ENCODE results near the gene GATB.

Gene GATB

DNA sequence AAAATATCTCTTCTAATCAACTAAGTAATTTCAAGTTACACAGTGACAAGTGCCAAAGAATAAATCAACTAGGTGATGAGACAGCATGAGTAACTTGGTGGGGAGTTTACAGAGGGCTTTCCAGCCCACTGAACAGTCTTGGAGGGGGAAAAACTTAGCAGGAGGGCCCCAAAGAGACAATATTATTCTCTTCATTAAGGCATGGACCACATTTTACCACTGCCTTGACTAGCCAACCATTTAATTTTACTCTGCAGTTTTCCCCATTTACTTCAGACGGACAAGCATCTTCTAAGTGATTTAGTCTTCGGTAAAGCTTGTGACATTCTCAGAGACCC lies 25.3 kb upstream of the GATB start:
- no peak overlapping the region for H3K27ac ChIP-seq
- TF ChIP-seq, protein P1, sequence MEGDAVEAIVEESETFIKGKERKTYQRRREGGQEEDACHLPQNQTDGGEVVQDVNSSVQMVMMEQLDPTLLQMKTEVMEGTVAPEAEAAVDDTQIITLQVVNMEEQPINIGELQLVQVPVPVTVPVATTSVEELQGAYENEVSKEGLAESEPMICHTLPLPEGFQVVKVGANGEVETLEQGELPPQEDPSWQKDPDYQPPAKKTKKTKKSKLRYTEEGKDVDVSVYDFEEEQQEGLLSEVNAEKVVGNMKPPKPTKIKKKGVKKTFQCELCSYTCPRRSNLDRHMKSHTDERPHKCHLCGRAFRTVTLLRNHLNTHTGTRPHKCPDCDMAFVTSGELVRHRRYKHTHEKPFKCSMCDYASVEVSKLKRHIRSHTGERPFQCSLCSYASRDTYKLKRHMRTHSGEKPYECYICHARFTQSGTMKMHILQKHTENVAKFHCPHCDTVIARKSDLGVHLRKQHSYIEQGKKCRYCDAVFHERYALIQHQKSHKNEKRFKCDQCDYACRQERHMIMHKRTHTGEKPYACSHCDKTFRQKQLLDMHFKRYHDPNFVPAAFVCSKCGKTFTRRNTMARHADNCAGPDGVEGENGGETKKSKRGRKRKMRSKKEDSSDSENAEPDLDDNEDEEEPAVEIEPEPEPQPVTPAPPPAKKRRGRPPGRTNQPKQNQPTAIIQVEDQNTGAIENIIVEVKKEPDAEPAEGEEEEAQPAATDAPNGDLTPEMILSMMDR (conservative IDR thresholded peaks at IDR 0.05) = no peak
- no peak for TF ChIP-seq ZFX (IDR thresholded peaks at IDR 0.05)

DNA sequence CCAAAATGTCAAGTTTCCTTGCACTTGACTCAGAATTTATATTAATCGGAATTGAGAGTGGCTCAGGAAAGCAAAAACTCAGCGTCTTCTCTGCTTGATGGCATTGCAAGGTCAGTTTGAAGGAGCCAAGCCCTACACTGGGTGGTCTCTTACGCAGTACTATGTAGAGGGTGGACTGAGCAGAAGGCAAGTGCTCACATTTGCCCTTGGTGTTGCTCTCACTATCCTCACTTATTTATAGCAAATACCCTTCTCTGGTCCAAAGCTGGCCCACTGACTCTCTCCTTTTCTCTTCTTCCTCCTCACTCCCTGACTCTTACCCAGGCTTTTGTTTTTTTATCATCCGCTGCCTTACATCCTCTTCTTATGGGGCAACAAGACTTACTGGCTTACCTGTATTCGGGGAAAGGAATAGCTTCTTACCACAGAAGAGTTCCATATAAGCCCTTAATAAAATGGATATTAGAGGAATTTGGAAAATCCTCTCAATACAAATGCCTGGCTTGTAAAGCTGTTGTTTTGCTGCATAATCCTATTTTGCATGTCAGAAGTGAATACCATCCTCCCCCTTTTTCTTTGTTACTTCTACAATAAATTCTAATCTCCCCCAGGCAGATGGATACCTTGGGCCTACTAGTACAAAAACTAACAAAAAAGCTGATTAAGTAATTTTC lies 24.8 kb upstream of the GATB start:
- H3K27ac ChIP-seq = no peak overlapping the region
- no peak for TF ChIP-seq ZFX (IDR thresholded peaks at IDR 0.05)
- TF ChIP-seq, protein P1 (conservative IDR thresholded peaks at IDR 0.05) = no peak

DNA sequence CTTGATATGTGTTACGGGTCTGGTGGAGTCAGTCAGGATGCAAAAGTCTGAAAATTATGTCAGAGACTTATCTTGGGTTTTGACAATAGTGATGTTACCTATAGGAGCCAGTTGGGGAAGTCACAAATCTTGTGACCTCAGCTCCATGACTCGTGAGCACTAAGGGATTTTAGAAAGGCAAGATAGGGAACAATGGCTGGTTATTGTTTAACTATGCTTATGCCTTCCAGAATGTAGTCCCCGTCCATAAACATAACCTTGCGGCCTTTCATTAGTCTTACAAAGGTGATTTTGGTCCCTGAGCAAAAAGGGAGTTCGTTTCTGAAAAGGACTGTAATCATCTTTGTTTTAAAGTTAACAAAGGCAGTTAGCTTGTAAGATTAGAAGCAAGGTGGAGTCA lies 23.9 kb upstream of the GATB start:
- H3K27ac ChIP-seq = no peak overlapping the region
- TF ChIP-seq, protein P1 (conservative IDR thresholded peaks at IDR 0.05) = no peak
- TF ChIP-seq ZFX (IDR thresholded peaks at IDR 0.05) = no peak

DNA sequence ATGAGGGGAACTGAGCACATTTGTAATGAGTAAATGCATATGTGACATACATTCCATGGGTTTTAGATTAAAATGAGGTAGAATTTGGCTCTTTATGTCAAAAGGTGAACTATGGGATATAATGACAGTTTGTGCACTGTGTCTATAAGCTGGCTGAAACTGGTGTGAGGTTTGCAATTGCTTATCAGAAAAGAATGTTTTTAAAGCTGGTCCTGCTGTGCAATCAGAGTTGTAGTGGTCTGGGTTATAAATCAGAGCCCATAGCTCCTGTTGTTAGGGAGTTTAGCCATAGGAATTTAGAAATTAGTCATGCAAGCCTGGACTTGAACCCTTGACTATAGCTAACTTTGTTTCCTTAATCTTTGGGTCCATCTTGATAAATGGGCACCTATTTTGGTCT lies 23.1 kb upstream of the GATB start:
- TF ChIP-seq, protein P1 (conservative IDR thresholded peaks at IDR 0.05) = no peak
- no peak for TF ChIP-seq ZFX (IDR thresholded peaks at IDR 0.05)
- no peak overlapping the region for H3K27ac ChIP-seq

DNA sequence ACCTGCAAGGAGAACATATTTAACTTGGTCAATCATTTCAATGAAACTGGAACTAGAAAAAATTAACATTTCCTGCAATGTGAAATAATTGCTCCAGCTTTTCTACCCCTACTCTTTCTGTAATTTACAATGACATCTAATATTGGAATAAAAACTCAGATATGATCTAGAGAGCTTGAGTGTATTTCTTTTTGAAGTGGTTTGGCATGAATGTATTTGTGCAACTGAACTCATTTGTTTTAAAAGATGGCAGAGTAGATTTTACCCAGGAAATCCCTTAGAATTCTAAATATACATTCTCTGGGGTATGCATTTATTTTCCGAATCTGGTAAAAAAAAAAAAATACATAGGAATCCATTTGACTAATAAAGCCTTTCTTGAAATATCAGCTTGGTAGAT lies 21.5 kb upstream of the GATB start:
- H3K27ac ChIP-seq = no peak overlapping the region
- no peak for TF ChIP-seq ZFX (IDR thresholded peaks at IDR 0.05)
- TF ChIP-seq, protein P1 (conservative IDR thresholded peaks at IDR 0.05) = no peak

DNA sequence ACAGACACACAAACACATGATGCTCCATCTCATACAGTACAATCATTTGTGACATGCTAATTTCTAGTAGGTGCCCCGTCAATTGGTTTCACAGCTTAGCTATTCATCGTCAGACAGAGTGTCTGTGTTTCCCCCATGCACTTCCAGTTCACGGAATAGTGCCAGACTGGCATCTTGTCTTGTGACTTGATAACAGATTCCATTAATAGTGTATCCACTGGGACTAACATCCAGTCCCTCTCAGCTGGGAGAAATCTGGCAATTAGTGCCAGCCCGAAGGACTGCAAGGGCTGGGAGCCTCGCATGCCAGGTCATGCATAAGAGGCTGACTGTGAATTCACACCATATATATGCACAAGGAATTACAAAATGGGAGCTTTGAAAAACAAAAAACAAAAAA lies 20.2 kb upstream of the GATB start:
- no peak for TF ChIP-seq ZFX (IDR thresholded peaks at IDR 0.05)
- TF ChIP-seq, protein P1 (conservative IDR thresholded peaks at IDR 0.05) = no peak
- no peak overlapping the region for H3K27ac ChIP-seq

DNA sequence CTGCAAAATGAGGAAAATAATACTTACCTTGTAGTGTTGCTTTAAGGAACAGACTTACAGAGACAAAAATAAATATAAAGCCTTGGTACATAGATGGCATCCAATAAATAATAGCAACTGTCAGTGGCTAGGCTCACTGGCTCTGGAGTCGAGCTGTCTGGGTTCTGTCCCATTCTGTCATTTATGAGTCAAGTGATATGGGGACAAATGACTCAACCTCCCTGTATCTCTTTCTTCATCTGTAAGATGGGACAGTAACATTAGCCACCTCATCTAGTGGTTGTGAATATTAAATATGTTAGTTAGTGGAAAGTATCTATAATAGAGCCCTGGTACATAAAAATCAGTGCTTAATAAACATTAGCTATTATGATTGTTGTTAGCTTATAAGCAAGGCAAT lies 16.7 kb upstream of the GATB start:
- no peak overlapping the region for H3K27ac ChIP-seq
- no peak for TF ChIP-seq ZFX (IDR thresholded peaks at IDR 0.05)
- TF ChIP-seq, protein P1 (conservative IDR thresholded peaks at IDR 0.05) = no peak

All from C4-2B (cell line).